HepG2 (cell line): ENCODE data around the gene CPLANE2. TPM values are rescaled to one million over a fixed set of nuclear protein-coding genes. Genes with fewer than 3 reads are reported as not detected.

ENCODE experiments used
- ASH2L ChIP-seq: fragments of 300-600, 200-600 bp; sonication (generic); IDR thresholded peaks from 2 replicates; pipeline ENCODE4 v1.7.0; 2017; ENCODE audit warnings: low read depth, mild to moderate bottlenecking, moderate library complexity, mixed read lengths, low read length; ENCODE audit not compliant: insufficient read length
- FOXP1 ChIP-seq, 2 experiments: fragments of 450-650 bp in 1 of 2; IDR thresholded peaks; 2 replicates each; pipeline ENCODE4 v1.6.1; 2017 to 2018; ENCODE audit warnings: antibody characterized with exemption in 1 of 2
- HIVEP1 ChIP-seq: sonication (generic); formaldehyde crosslinking; IDR thresholded peaks from 2 replicates; pipeline ENCODE4 v1.4.0; 2020; ENCODE audit warnings: mild to moderate bottlenecking, missing genetic modification reagents
- NCOA2 ChIP-seq: sonication (generic); formaldehyde crosslinking; IDR thresholded peaks from 2 replicates; pipeline ENCODE4 v1.8.0; 2022; ENCODE audit warnings: inconsistent platforms
- PATZ1 ChIP-seq: sonication (generic); formaldehyde crosslinking; IDR thresholded peaks from 2 replicates; pipeline ENCODE4 v1.4.0; 2020; ENCODE audit warnings: missing genetic modification reagents
- PRDM10 ChIP-seq: sonication (generic); formaldehyde crosslinking; IDR thresholded peaks from 2 replicates; pipeline ENCODE4 v1.4.0; 2020; ENCODE audit warnings: low read depth, missing genetic modification reagents
- RARG ChIP-seq: sonication (generic); formaldehyde crosslinking; IDR thresholded peaks from 2 replicates; pipeline ENCODE4 v1.4.0; 2020; ENCODE audit warnings: low read depth, mild to moderate bottlenecking, missing genetic modification reagents
- TEF ChIP-seq: sonication (generic); formaldehyde crosslinking; IDR thresholded peaks from 2 replicates; pipeline ENCODE4 v1.5.0; 2020; ENCODE audit warnings: missing genetic modification reagents
- ZNF256 ChIP-seq: sonication (generic); formaldehyde crosslinking; conservative IDR thresholded peaks from 2 replicates; pipeline ENCODE4 v1.4.0; 2020; ENCODE audit warnings: missing genetic modification reagents
- ZNF75D ChIP-seq: sonication (generic); formaldehyde crosslinking; IDR thresholded peaks from 2 replicates; pipeline ENCODE4 v1.8.1; 2023; ENCODE audit warnings: missing genetic modification reagents, mild to moderate bottlenecking, borderline replicate concordance
- polyA plus RNA-seq, 8 experiments: library from polyadenylated mRNA; depleted of rRNA in 3 of 8; stranded (reverse) in 7 of 8; unstranded in 1 of 8; fragments of >200 nt; fragmentation: Illumina TruSeq in 4 of 8; extraction: Trizol in 4 of 8; gene quantifications; 2 replicates each; pipeline versions ENCODE4 v1.2.1 to v1.2.3, GENCODE V29; 2011 to 2016; ENCODE audit warnings: low read depth in 4 of 8, missing spikeins in 1 of 8, mixed read lengths in 1 of 8; ENCODE audit not compliant: insufficient read depth in 1 of 8
- total RNA-seq, 5 experiments: library from RNA; depleted of rRNA; stranded (reverse); fragments of >200 nt; fragmentation: Illumina TruSeq; extraction: Trizol; gene quantifications; 2 replicates each; pipeline ENCODE4 v1.2.3, GENCODE V29; 2016; ENCODE audit warnings: low read depth in 1 of 5
- TF ChIP-seq, protein P1 (sequence below): IDR thresholded peaks from 2 replicates; pipeline ENCODE4 v1.6.1; 2012; ENCODE audit warnings: low read length, improper control_type of control experiment
- TF ChIP-seq, protein P2 (sequence below): sonication (generic); formaldehyde crosslinking; IDR thresholded peaks from 2 replicates; pipeline ENCODE4 v1.8.0; 2022; ENCODE audit warnings: mild to moderate bottlenecking, missing genetic modification reagents
- TF ChIP-seq, protein P3 (sequence below): sonication (generic); formaldehyde crosslinking; IDR thresholded peaks from 2 replicates; pipeline ENCODE4 v1.5.0; 2020; ENCODE audit warnings: mild to moderate bottlenecking, missing genetic modification reagents

Gene CPLANE2
- total and polyA plus RNA-seq, 2 of the 13 experiments (the other 11 are each of a cell fraction or from before 2014, with no cell fraction given): 0.29 to 1.6 TPM

DNA sequence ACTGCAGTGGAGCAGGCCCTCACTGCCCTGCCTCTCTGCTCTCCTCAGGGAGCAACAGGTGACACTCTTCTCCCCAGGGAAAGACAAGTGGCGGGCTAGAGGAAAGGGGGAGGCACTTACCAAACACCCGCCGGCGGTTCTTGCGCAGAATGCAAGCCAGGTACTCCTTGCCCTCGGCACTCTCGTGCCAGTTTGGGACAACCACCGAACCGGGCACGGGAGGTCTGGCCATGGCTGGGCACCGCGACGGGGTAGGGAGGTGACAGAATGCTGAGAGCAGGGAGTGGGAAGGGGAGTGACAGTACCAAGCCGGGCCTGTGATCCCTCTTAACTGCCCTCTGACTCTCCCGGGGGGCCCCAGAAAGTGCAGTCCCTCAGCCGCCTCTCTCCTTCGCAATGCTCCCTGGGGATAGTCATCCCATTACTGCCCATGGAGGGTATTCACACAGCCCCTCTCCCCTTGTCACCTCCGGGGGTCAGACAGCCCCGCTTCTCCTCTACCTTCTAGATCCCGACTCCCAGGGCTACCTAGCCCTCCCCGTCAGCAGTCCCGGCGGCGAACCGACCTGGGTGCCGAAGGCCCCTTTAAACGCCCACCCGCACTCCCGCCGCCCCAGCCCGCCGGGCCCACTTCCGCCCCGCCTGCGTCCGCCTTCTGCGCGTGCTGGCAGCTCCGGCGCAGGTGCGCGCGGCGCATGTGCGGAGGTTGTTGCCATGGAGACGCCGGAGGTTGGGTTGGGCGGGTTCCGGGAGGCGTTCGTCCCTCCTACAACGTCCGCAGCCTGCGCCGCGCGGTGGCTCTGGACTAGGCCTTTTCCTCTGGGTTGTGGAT is at the start of gene CPLANE2 (continued):
- TF ChIP-seq ZNF256: no peak
- no peak for TF ChIP-seq ASH2L
- TF ChIP-seq, protein P1, sequence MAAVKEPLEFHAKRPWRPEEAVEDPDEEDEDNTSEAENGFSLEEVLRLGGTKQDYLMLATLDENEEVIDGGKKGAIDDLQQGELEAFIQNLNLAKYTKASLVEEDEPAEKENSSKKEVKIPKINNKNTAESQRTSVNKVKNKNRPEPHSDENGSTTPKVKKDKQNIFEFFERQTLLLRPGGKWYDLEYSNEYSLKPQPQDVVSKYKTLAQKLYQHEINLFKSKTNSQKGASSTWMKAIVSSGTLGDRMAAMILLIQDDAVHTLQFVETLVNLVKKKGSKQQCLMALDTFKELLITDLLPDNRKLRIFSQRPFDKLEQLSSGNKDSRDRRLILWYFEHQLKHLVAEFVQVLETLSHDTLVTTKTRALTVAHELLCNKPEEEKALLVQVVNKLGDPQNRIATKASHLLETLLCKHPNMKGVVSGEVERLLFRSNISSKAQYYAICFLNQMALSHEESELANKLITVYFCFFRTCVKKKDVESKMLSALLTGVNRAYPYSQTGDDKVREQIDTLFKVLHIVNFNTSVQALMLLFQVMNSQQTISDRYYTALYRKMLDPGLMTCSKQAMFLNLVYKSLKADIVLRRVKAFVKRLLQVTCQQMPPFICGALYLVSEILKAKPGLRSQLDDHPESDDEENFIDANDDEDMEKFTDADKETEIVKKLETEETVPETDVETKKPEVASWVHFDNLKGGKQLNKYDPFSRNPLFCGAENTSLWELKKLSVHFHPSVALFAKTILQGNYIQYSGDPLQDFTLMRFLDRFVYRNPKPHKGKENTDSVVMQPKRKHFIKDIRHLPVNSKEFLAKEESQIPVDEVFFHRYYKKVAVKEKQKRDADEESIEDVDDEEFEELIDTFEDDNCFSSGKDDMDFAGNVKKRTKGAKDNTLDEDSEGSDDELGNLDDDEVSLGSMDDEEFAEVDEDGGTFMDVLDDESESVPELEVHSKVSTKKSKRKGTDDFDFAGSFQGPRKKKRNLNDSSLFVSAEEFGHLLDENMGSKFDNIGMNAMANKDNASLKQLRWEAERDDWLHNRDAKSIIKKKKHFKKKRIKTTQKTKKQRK: no peak
- TF ChIP-seq PRDM10 (CRISPR knock-in tag): no peak
- TF ChIP-seq, protein P2, sequence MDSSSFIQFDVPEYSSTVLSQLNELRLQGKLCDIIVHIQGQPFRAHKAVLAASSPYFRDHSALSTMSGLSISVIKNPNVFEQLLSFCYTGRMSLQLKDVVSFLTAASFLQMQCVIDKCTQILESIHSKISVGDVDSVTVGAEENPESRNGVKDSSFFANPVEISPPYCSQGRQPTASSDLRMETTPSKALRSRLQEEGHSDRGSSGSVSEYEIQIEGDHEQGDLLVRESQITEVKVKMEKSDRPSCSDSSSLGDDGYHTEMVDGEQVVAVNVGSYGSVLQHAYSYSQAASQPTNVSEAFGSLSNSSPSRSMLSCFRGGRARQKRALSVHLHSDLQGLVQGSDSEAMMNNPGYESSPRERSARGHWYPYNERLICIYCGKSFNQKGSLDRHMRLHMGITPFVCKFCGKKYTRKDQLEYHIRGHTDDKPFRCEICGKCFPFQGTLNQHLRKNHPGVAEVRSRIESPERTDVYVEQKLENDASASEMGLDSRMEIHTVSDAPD (CRISPR knock-in tag): no peak
- TF ChIP-seq PATZ1 (CRISPR knock-in tag): peak; percentile 40; the same call in 1 of the 2 replicates
- TF ChIP-seq, protein P3, sequence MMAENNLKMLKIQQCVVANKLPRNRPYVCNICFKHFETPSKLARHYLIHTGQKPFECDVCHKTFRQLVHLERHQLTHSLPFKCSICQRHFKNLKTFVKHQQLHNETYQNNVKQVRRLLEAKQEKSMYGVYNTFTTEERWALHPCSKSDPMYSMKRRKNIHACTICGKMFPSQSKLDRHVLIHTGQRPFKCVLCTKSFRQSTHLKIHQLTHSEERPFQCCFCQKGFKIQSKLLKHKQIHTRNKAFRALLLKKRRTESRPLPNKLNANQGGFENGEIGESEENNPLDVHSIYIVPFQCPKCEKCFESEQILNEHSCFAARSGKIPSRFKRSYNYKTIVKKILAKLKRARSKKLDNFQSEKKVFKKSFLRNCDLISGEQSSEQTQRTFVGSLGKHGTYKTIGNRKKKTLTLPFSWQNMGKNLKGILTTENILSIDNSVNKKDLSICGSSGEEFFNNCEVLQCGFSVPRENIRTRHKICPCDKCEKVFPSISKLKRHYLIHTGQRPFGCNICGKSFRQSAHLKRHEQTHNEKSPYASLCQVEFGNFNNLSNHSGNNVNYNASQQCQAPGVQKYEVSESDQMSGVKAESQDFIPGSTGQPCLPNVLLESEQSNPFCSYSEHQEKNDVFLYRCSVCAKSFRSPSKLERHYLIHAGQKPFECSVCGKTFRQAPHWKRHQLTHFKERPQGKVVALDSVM: no peak
- no peak for TF ChIP-seq FOXP1 (IDR thresholded peaks at IDR 0.05)
- no peak for TF ChIP-seq FOXP1 (CRISPR knock-in tag; IDR thresholded peaks at IDR 0.05)
- no peak for TF ChIP-seq ZNF75D (CRISPR knock-in tag)
- 0 out of 2 replicates have a peak, but pooled peaks have one; percentile 21 for TF ChIP-seq NCOA2 (CRISPR knock-in tag)
- TF ChIP-seq TEF (CRISPR knock-in tag): no peak
- TF ChIP-seq HIVEP1 (CRISPR knock-in tag): no peak
- no peak for TF ChIP-seq RARG (CRISPR knock-in tag)
